ENCODE data around the gene FAM43B.
"Not testable (repeated sequence)": the region's sequence is repeated elsewhere in the genome, so short reads cannot be mapped to it uniquely, and the experiment has no call there.

Gene FAM43B, protein sequence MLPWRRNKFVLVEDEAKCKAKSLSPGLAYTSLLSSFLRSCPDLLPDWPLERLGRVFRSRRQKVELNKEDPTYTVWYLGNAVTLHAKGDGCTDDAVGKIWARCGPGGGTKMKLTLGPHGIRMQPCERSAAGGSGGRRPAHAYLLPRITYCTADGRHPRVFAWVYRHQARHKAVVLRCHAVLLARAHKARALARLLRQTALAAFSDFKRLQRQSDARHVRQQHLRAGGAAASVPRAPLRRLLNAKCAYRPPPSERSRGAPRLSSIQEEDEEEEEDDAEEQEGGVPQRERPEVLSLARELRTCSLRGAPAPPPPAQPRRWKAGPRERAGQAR

DNA sequence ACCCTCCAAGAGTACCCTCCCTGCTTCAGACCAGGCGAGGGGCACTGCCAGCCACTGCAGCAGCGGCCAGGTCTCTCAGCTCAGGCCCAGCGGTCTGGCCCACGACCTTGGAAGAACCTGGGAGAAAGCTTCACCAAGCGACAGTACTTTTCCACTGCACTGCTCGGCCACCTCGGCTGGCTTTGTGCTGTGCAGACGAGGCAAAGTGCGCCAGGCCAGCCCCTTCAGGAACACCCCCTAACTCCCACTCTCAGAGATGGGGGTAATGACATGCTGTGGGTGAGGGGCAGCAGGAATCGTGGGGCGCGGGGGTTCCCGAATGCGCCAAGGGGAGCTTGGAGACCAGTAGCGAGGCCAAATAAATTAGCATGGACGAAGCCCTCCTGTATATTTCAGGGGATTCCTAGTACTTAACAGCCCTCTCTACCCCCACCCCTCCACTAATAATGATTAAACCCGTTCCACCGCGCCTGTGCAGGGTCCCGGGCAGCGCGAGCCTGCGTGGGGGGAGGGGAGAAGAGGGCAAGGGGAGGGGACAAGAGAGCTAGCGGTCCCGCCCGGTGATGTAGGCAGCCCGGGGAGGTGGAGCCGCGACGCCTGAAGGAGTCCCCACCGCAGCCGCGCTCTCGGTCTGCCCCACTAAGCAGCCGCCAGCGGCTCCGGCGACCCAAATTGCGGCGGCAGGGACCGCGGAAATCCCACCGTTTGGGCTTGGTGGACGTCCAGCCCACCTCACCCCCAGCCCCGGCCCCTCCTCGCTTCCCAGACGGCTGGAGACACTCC, at the start of gene FAM43B:
FAM43B (plus strand) TSS at position 629 of the 783 bp plus-strand sequence. CDS start 401 bp downstream, outside the sequence.
- peak; percentile 34 to 93 (median 80) for DNase-seq
- intact Hi-C loops (cut with DNase I), result no loop called here

DNA sequence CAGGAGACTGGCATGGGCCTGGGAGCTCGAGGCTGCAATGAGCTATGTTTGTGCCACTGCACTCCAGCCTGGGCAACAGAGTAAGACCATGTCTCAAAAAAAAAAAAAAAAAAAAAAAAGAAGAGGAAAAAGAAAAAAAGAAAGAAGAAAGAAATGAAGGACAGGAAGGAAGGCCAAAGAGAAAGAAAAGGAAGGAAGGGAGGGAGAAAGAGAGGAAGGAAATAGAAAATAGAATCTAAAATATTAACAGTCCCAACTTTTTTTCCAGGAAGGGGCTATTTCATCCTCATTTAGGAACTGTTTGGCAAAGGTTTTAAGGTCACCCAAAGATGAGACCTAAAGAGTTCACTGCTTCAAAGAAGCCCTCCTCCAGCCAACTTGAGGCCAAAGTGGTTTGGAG, 46.9 kb upstream of the FAM43B start:
- no peak for DNase-seq
- intact Hi-C loops (cut with DNase I), result no loop called here

DNA sequence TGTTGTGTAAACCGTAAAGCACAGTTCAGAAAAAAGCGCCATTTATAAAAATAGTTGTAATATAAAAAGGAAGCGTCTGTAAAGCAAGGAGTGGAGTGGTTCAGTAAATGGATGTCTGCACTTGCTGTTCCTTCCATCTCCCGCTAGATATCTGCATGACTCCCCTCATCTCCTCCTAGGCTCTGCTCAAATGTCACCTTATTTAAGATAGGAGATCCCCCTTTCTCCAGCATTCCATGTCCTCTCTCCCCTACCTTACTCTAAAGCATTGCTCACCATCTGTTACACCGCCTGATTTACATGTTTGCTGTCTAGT, 45.2 kb upstream of the FAM43B start:
- no peak for DNase-seq
- intact Hi-C loops (cut with DNase I), result no loop called here

DNA sequence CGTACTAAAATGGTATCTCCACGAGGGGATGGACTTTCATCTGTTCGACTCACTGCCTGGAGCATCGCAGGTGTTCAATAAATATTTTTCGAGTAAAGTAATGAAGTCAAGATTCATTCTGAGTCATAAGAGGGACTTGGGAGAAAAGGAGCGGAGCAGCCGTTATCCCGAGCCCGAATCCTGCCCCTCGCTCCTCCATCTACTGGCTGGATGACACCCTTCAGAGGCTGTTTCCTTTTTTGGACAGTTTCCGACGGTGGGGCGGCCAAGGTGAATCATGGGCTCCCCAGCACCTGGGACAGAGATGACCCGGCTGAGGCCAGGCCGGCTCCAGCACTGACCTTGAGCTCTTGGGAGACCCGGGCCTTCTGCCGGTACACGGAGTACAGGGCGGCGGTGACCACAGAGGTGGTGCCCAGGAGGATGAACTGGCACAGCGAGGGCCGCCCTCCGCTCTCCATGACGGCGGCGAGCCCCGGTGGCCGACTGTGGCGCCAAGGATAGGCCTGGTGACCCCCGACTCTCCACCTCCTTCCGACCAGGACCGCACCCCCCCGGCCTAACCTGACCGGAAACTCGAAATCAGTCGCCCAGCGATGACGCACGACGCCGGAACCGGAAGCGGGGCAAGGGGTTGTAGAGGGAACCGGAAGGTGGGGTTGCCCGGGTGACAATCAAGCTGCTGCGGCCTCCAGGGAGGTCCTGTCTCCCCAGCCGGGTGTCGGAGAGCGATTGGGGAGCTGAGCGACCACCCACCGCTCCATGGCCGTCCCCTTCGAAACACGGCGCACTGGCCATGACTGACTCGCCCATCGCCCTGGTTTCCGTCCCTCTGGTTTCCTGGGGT, 44.6 kb upstream of the FAM43B start, which contains the start of gene MUL1:
MUL1 (minus strand) TSS at position 588 of the 847 bp plus-strand sequence; CDS start at position 461, 127 bp downstream.
- intact Hi-C loops (cut with DNase I), result no loop called here
- DNase-seq, result peak; percentile 91 to 99 (median 97)

DNA sequence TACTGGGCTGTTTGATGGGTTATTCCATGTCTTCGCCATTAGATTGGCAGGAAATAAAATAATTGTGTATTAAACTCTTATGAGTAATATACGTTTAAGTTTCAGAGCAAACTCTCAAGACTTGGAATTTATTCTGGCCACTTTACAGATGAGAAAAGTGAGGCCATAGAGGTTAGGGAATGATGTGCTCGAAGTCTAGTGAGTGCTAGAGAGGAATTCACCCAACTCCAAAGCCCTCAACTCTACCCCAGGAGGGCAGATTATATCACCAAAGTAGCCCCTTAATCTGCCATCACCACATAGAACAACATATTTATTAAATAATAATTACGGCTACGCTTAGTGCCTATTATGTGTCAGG, 44.0 kb upstream of the FAM43B start:
- intact Hi-C loops (cut with DNase I), result no loop called here
- no peak for DNase-seq

DNA sequence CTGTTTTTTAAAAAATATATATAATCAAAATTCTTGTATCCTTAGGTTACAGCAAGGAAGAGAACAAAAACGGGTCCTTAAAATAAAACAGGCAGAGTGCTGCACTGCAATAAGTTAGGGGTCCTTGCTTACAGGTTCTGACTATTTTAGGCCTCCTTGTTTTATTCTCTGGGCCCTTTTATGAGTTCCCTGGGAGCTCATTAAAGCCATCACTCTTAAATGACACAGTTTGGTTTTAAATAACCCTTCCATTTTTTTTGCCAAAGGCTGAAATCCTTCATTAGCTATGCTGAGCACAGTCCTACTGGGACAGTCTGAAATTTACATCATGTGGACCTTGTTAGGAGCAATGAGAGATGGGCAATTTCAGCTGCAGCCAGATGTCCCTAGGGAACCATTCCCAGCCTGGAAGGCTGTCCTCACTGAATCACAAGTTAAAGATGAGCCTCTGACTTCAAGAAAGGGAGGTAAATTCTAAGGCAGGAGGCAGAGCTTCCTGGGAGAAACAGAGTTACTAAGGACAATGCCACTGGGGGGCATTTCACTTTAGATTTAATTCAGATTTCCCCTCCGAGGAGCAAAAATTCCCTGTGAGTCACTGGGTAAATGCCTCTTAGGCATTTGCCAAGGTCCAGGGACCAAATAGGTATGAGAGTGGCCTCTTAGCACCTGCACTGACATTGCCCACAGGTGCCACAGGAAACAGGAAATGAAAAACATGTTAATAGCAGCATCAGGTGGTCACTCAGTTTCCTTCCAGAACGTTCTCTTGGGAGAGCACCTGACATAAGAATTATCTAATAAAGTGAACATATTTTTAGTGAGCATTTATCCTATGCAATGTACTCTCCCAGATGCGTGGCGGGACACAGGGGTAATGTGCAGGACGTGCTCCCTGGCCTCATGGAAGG, 40.6 kb upstream of the FAM43B start:
- intact Hi-C loops (cut with DNase I), result no loop called here
- no peak for DNase-seq

DNA sequence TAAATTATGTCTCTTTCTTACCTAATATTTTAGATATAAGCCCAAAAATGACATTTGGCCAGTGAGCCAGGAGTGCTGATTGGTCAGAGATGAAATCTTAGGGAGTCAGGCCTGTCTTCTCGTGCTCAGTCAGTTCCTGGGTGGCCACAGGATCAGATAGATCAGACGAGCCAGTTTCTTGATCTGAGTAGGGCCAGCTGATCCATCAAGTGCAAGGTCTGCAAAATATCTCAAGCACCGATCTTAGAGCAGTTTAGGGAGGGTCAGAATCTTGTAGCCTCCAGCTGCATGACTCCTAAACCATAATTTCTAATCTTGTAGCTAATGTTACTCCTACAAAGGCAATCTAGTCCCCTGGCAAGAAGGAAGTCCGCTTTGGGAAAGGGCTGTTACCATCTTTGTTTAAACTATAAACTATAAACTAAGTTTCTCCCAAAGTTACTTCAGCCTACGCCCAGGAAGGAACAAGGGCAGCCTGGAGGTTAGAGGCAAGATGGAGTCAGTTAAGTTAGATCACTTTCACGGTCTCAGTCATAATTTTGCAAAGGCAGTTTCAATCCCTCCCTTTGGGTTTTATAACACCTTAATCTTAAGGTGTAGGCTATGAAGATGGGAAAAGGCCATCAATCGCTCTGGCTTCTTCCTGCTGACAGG, 32.6 kb upstream of the FAM43B start:
- DNase-seq, result not testable (repeated sequence)

DNA sequence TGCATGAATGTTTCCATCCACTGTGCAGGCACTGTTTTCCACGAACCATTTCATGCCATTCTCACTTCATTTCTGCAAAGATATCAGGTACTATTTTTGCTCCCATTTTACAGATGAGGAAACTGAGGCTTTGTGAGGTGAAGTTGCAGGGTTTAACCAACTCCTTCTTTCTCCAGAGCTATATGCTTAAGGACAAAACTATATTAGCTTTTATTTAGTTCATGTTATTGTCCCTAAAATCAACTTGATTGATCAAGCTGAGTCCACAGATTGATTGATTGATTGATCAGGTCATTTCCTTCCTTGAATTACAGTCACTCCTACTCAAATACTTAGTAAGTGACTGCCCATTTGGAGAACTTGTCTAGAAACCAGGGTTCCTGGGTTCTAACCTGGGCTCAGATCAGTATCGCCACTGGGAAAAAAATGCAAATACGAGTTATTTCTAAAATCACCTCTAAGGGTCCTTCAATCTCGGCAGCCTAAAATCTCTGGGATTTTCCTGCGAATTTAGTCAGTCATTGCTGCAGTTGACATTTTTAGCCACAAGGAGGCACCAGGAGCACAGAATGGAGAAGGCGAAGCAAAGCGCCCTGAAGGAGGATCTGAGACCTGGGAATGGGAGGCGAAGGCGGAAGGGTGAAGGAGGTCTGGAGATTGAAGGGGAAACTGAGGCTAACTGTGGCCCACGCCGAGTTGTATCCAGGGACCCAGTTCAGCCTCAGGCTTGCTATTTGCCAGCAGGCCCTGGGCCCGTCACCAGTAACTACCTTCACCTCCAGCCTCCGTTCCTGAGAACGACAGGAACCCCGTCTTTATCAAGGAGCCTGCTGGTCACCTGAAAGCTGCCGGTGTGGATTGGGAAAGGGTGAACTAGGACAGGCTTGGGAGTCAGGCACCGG, 30.2 kb upstream of the FAM43B start:
- DNase-seq, result peak; percentile 30 to 91 (median 78)

More for the DNA sequence above, 32.6 kb upstream of the FAM43B start:
- intact Hi-C loops (cut with DNase I), result loop anchor here (5.0 kb wide), 1 partner anchor 113 kb away; the partner anchor contains the start of gene PINK1

DNA sequence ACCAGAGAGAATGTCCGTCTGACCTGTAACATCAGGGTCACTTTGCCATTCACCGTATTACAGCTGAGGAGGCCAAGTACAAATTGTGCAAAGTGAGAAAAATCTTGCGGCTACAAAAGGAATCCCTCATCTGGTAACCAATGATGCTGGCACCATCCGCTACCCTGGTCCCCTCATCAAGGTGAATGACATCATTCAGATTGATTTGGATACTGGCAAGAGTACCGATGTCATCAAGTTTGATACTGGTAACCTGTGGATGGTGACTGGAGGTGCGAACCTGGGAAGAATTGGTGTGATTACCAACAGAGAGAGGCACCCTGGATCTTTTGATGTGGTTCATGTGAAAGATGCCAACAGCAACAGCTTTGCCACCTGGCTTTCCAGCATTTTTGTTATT, 26.1 kb upstream of the FAM43B start:
- intact Hi-C loops (cut with DNase I), result no loop called here

More for the DNA sequence above, 30.2 kb upstream of the FAM43B start:
- intact Hi-C loops (cut with DNase I), result loop anchor here (5.0 kb wide), 1 partner anchor 110 kb away; the partner anchor contains the start of gene PINK1

DNA sequence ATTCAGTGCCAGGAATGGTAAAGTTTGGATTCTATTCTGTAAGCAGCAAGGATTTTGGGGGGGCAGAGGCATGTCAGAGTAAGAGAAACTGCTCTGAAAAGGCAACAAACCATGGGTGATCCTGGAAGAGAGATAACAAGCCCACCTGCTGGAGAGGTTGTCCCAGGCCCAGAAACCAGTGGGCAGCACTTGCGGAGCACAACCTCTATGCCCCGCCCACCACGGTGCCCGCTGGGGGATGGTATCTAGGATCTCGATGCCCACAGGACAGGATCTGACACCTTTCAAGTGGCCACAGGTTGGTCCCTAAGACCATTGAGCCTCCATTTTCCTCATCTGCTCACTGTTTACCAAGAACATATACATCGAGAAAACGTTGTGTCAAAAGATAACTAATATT, 24.2 kb upstream of the FAM43B start:
- intact Hi-C loops (cut with DNase I), result no loop called here
- DNase-seq, result no peak

More for the DNA sequence above, 26.1 kb upstream of the FAM43B start:
- no peak for DNase-seq

DNA sequence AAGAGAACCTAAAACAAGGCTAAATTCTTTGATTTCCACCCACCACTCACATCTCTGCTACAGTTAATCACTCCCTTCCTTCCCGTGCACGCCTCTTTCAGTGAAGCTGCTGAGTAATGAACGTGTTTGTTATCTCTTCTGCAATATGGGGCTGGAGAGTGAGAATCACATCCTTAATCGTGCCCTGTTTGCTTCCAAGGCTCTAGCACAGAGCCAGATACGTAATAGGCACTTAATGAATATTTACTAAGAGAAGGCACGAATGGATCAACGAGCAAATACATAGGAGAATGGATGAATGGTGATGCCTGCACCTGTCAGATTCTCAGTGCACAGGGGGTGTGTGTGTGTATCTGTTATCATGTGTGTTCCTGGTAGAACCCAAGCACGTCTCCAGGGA, 22.1 kb upstream of the FAM43B start:
- intact Hi-C loops (cut with DNase I), result no loop called here
- DNase-seq, result peak in 19 of 42 donors; percentile 12 to 71 (median 33)

DNA sequence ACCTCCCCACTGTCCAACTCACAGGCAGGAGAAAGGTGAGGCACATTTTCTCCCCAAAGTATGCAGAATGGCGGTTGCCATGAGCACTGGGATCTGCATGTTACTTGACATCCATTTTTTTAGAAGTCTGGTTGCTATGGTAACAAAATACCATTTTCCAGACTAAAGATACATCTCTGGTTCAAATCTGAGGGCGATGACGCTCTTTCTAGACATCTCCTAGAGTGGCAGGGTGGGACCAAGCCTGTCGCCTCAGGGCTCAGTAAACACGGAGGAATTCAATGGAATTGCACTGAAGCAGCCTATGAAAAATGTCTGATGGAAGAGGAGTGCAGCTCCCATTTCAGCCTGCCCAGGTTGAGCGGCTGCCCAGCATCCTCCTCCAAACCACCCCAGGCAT, 21.5 kb upstream of the FAM43B start:
- peak in 22 of 42 donors; percentile 12 to 76 (median 42) for DNase-seq
- intact Hi-C loops (cut with DNase I), result no loop called here

DNA sequence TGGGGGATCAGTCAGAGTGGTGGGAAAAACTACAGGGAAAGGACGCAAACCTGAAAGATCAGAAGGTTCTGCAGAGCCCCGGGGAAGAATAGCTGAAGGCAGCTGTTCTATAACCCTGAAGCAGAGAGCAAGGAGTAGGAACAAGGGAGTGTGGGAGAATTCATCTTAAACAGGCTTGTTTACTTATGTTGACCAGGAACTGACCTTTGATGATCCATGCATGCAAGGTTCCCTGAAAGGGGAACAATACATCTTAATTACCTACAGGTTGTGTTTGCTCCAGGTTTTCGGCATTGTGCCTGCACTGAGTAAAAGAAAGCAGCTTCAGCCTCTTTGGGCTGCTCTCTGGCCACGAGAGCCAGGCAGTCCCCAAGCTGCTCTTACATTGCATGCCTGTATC, 18.7 kb upstream of the FAM43B start:
- intact Hi-C loops (cut with DNase I), result no loop called here
- DNase-seq, result no peak

DNA sequence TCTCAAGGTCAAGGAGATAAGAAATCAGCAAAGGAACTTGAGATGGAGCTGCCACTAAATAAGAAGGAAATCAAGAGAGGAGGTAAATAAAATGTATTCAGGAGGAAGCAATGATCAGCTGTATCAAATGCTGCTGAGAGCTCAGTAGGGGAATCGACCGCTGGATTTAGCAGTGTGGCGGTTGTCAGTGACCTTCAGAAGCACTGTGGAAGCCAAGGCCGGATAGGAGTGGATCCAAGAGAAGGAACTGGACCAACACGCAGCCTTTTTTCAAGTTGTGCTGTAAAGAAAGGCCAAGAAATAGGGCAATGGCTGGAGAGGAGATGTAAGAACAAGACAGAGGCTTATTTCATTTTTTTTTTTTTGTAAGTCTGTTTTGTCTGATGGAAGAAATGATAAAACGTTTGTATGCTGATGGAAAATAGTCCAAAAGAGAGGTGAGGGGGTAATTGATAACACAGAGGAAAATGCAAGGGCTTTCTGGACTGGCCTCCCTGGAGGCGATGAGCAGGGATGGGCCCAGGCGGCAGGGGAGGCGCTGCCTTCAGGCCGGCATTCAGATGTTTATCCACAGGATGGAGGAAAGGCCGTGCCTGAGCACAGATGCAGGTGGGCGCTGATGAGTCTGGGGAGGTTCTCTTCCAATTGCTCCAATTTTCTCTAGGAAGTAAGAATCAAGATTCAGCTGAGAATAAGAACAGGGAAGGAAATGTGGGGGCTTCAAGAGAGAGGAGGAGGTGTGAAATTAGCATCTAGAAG, 17.5 kb upstream of the FAM43B start:
- DNase-seq, result peak in 7 of 42 donors; percentile 15 to 48 (median 29)
- intact Hi-C loops (cut with DNase I), result no loop called here

DNA sequence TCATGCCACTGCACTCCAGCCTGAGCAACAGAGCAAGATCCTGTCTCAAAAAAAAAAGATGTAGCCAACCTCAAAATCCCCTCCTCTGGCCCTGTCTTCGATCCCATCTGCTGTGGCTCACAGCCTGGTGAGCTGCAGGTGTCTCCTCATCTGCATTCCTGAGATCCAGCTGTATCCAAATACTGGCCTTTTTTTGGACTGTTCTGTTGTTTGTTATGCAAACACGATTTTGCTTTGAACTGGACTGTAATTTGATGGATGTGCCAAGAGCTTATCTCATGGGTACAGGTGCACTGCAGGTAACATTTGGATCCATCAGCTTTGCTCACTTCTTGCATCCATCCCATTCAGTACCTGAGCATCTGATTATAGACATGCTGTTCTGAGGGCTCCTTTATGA, 14.1 kb upstream of the FAM43B start:
- no peak for DNase-seq
- intact Hi-C loops (cut with DNase I), result no loop called here

Data from head of caudate nucleus (tissue), 42 donors.